Measurements from ENCODE around the gene EPB41L1. TPM values are rescaled to one million over a fixed set of nuclear protein-coding genes. Genes with fewer than 3 reads are reported as not detected.

The EPB41L1 gene
- total RNA-seq, 1 experiment from 2014 or later, result 38.7 TPM

DNA sequence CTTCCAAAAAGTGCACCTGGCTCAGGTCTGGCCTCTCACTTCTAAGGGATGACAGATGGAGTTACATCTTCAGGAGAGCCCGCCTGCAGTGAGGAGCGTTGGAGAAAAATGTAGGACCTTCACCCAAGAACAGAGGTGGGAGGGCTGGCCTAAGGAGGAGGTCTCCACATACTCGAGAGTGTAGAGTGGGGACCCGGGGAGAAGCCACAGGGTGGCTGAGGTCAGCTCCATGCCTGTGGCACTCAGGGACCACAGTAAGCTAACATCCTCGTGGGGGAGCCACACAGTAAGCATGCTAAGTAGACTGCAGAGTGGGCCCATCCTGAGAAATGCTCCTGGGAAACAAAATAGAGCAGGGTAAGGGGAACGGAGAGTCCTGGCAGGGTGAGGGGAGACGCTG lies 105.8 kb downstream of the EPB41L1 start (continued):
- no peak for TF ChIP-seq TEAD4 (CRISPR knock-in tag; IDR thresholded peaks at IDR 0.05)

DNA sequence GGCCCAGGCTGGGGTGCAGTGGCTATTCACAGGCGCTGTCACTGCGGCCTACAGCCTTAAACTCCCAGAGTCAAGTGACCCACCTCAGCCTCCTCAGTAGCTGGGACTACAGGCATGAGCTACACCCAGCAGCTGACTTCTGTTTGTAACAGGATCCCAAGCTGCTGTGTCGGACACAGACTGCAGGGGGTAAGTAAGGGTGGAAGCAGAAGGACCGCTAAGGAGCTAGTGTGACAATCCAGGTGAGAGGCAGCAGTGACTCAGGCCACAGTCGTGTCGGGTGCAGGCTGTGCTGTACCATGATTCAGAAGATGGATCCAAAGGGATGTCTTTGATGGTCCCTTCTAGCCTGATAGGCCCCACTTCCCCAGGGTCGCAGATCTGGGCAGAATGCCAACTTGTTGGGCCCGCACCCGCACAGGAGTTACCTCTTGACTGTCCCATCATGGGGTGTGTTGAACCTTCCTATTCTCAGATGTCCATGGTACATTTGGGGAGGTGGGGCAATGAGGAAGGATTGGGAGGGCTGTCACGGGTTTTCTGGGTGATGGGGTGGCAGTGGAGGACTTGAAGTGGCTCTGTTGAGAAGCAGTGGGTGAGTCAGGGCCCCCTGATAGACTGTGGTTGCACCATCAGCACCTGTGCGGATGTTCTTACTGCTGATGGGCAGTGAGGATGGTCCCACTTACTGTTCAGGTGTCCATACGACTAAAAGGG lies 107.0 kb downstream of the EPB41L1 start:
- H3K27me3 Mint-ChIP-seq (ENCODE audit: low read depth), result no peaks in the 10 kb centered on the region
- DNase-seq (ENCODE audit: low spot score) (no peak), ATAC-seq (no peak)
- H3K27ac Mint-ChIP-seq, result no peak overlapping the region
- CTCF ChIA-PET, result no interaction called here
- TF ChIP-seq, protein P1, sequence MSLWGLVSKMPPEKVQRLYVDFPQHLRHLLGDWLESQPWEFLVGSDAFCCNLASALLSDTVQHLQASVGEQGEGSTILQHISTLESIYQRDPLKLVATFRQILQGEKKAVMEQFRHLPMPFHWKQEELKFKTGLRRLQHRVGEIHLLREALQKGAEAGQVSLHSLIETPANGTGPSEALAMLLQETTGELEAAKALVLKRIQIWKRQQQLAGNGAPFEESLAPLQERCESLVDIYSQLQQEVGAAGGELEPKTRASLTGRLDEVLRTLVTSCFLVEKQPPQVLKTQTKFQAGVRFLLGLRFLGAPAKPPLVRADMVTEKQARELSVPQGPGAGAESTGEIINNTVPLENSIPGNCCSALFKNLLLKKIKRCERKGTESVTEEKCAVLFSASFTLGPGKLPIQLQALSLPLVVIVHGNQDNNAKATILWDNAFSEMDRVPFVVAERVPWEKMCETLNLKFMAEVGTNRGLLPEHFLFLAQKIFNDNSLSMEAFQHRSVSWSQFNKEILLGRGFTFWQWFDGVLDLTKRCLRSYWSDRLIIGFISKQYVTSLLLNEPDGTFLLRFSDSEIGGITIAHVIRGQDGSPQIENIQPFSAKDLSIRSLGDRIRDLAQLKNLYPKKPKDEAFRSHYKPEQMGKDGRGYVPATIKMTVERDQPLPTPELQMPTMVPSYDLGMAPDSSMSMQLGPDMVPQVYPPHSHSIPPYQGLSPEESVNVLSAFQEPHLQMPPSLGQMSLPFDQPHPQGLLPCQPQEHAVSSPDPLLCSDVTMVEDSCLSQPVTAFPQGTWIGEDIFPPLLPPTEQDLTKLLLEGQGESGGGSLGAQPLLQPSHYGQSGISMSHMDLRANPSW (CRISPR knock-in tag; conservative IDR thresholded peaks at IDR 0.05; ENCODE audit: low read depth), result no peak
- TF ChIP-seq CREB1 (CRISPR knock-in tag; IDR thresholded peaks at IDR 0.05), result no peak
- POLR2A ChIA-PET, result interaction anchor here (0.7 kb wide), 1 partner anchor 138 kb away, joined by 3 read pairs; no protein-coding TSS in a partner anchor
- peaks cover 1% of the 10 kb centered on the region; the same call in 1 of the 2 replicates for H3K36me3 Mint-ChIP-seq
- no peaks in the 10 kb centered on the region for H3K9me3 Mint-ChIP-seq
- no peak overlapping the region for H3K4me3 Mint-ChIP-seq
- H3K4me1 Mint-ChIP-seq, result peaks cover 15% of the 10 kb centered on the region

DNA sequence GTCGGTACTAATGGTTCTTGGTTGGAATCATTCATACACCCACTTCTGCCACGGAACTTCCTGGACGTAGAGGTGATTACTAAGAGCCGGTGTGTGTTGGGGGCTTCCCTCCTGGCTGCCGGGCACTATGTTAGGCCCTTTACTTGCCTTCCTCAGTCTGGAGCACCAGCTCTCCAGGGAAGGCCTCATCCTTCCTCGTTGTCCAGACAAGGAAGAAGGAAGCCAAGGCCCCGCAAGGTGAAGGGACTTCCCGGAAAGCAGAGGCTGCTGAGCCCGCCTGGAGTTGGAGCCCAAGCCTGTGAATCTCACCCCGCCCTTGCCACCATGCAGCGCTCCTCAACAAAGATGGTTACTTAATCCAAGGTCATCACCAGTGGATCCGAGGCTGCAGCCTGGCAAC lies 107.9 kb downstream of the EPB41L1 start:
- H3K9me3 Mint-ChIP-seq, result no peaks in the 10 kb centered on the region
- H3K27ac Mint-ChIP-seq, result no peak overlapping the region
- no peaks in the 10 kb centered on the region for H3K27me3 Mint-ChIP-seq (ENCODE audit: low read depth)
- no peaks in the 10 kb centered on the region for H3K36me3 Mint-ChIP-seq
- ATAC-seq (no peak), DNase-seq (ENCODE audit: low spot score) (no peak)
- ChIA-PET POLR2A (no interaction called here), CTCF (no interaction called here)
- H3K4me3 Mint-ChIP-seq, result no peak overlapping the region
- H3K4me1 Mint-ChIP-seq, result peaks cover 15% of the 10 kb centered on the region
- TF ChIP-seq, protein P2, sequence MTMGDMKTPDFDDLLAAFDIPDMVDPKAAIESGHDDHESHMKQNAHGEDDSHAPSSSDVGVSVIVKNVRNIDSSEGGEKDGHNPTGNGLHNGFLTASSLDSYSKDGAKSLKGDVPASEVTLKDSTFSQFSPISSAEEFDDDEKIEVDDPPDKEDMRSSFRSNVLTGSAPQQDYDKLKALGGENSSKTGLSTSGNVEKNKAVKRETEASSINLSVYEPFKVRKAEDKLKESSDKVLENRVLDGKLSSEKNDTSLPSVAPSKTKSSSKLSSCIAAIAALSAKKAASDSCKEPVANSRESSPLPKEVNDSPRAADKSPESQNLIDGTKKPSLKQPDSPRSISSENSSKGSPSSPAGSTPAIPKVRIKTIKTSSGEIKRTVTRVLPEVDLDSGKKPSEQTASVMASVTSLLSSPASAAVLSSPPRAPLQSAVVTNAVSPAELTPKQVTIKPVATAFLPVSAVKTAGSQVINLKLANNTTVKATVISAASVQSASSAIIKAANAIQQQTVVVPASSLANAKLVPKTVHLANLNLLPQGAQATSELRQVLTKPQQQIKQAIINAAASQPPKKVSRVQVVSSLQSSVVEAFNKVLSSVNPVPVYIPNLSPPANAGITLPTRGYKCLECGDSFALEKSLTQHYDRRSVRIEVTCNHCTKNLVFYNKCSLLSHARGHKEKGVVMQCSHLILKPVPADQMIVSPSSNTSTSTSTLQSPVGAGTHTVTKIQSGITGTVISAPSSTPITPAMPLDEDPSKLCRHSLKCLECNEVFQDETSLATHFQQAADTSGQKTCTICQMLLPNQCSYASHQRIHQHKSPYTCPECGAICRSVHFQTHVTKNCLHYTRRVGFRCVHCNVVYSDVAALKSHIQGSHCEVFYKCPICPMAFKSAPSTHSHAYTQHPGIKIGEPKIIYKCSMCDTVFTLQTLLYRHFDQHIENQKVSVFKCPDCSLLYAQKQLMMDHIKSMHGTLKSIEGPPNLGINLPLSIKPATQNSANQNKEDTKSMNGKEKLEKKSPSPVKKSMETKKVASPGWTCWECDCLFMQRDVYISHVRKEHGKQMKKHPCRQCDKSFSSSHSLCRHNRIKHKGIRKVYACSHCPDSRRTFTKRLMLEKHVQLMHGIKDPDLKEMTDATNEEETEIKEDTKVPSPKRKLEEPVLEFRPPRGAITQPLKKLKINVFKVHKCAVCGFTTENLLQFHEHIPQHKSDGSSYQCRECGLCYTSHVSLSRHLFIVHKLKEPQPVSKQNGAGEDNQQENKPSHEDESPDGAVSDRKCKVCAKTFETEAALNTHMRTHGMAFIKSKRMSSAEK (CRISPR knock-in tag; IDR thresholded peaks at IDR 0.05; ENCODE audit: borderline replicate concordance), result no peak
- TF ChIP-seq SMAD3 (CRISPR knock-in tag; IDR thresholded peaks at IDR 0.05; ENCODE audit: borderline replicate concordance) (no peak), GRHL2 (CRISPR knock-in tag; IDR thresholded peaks at IDR 0.05; ENCODE audit: insufficient replicate concordance, severe bottlenecking) (no peak), KAT7 (CRISPR knock-in tag; IDR thresholded peaks at IDR 0.05; ENCODE audit: borderline replicate concordance) (no peak), FOXP1 (CRISPR knock-in tag; IDR thresholded peaks at IDR 0.05; ENCODE audit: borderline replicate concordance) (no peak), ZNF263 (CRISPR knock-in tag; IDR thresholded peaks at IDR 0.05; ENCODE audit: low read depth) (no peak), TP53 (CRISPR knock-in tag; IDR thresholded peaks at IDR 0.05) (no peak), JAZF1 (CRISPR knock-in tag; IDR thresholded peaks at IDR 0.05) (no peak), PRRX2 (CRISPR knock-in tag; IDR thresholded peaks at IDR 0.05) (no peak), SMAD4 (CRISPR knock-in tag; IDR thresholded peaks at IDR 0.05) (no peak), FOXK1 (CRISPR knock-in tag; IDR thresholded peaks at IDR 0.05) (no peak)
- TF ChIP-seq, protein P3, sequence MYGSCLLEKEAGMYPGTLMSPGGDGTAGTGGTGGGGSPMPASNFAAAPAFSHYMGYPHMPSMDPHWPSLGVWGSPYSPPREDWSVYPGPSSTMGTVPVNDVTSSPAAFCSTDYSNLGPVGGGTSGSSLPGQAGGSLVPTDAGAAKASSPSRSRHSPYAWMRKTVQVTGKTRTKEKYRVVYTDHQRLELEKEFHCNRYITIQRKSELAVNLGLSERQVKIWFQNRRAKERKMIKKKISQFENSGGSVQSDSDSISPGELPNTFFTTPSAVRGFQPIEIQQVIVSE (CRISPR knock-in tag; IDR thresholded peaks at IDR 0.05; ENCODE audit: borderline replicate concordance), result no peak
- TF ChIP-seq, protein P4, sequence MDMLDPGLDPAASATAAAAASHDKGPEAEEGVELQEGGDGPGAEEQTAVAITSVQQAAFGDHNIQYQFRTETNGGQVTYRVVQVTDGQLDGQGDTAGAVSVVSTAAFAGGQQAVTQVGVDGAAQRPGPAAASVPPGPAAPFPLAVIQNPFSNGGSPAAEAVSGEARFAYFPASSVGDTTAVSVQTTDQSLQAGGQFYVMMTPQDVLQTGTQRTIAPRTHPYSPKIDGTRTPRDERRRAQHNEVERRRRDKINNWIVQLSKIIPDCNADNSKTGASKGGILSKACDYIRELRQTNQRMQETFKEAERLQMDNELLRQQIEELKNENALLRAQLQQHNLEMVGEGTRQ (CRISPR knock-in tag; IDR thresholded peaks at IDR 0.05), result no peak
- TF ChIP-seq, protein P5, sequence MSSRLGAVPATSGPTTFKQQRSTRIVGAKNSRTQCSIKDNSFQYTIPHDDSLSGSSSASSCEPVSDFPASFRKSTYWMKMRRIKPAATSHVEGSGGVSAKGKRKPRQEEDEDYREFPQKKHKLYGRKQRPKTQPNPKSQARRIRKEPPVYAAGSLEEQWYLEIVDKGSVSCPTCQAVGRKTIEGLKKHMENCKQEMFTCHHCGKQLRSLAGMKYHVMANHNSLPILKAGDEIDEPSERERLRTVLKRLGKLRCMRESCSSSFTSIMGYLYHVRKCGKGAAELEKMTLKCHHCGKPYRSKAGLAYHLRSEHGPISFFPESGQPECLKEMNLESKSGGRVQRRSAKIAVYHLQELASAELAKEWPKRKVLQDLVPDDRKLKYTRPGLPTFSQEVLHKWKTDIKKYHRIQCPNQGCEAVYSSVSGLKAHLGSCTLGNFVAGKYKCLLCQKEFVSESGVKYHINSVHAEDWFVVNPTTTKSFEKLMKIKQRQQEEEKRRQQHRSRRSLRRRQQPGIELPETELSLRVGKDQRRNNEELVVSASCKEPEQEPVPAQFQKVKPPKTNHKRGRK (CRISPR knock-in tag; IDR thresholded peaks at IDR 0.05; ENCODE audit: borderline replicate concordance), result no peak
- TF ChIP-seq, protein P6, sequence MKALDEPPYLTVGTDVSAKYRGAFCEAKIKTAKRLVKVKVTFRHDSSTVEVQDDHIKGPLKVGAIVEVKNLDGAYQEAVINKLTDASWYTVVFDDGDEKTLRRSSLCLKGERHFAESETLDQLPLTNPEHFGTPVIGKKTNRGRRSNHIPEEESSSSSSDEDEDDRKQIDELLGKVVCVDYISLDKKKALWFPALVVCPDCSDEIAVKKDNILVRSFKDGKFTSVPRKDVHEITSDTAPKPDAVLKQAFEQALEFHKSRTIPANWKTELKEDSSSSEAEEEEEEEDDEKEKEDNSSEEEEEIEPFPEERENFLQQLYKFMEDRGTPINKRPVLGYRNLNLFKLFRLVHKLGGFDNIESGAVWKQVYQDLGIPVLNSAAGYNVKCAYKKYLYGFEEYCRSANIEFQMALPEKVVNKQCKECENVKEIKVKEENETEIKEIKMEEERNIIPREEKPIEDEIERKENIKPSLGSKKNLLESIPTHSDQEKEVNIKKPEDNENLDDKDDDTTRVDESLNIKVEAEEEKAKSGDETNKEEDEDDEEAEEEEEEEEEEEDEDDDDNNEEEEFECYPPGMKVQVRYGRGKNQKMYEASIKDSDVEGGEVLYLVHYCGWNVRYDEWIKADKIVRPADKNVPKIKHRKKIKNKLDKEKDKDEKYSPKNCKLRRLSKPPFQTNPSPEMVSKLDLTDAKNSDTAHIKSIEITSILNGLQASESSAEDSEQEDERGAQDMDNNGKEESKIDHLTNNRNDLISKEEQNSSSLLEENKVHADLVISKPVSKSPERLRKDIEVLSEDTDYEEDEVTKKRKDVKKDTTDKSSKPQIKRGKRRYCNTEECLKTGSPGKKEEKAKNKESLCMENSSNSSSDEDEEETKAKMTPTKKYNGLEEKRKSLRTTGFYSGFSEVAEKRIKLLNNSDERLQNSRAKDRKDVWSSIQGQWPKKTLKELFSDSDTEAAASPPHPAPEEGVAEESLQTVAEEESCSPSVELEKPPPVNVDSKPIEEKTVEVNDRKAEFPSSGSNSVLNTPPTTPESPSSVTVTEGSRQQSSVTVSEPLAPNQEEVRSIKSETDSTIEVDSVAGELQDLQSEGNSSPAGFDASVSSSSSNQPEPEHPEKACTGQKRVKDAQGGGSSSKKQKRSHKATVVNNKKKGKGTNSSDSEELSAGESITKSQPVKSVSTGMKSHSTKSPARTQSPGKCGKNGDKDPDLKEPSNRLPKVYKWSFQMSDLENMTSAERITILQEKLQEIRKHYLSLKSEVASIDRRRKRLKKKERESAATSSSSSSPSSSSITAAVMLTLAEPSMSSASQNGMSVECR (CRISPR knock-in tag; IDR thresholded peaks at IDR 0.05; ENCODE audit: borderline replicate concordance), result no peak
